Fibroblast of gingiva (primary cell): ENCODE measurements around the gene TSPAN5.
"Not testable (repeated sequence)": the region's sequence is repeated elsewhere in the genome, so short reads cannot be mapped to it uniquely, and the experiment has no call there.

Experiments used
- DNase-seq: peaks from one replicate; pipeline ENCODE4 v3.0.0-alpha.2; 2011; ENCODE audit warnings: low read depth

The TSPAN5 gene

GRCh38 chr4:98461121-98461865, 197.1 kb downstream of the TSPAN5 start:
- not testable (repeated sequence) for DNase-seq

- not testable (repeated sequence) for DNase-seq
Measured at GRCh38 chr4:98457422-98457821, 201.0 kb downstream of the TSPAN5 start.

GRCh38 chr4:98452091-98452490, 206.3 kb downstream of the TSPAN5 start:
- DNase-seq = no peak

- no peak for DNase-seq
Measured at GRCh38 chr4:98448908-98449307, 209.5 kb downstream of the TSPAN5 start.

GRCh38 chr4:98447648-98448047, 210.8 kb downstream of the TSPAN5 start:
- no peak for DNase-seq

GRCh38 chr4:98446499-98447375, 211.7 kb downstream of the TSPAN5 start:
- peak; percentile 59 for DNase-seq

- DNase-seq = no peak
Measured at GRCh38 chr4:98444371-98444770, 214.0 kb downstream of the TSPAN5 start.

GRCh38 chr4:98434816-98435215, 223.6 kb downstream of the TSPAN5 start:
- DNase-seq = no peak

- DNase-seq = no peak
Measured at GRCh38 chr4:98433691-98434090, 224.7 kb downstream of the TSPAN5 start.

- peak; percentile 43 for DNase-seq
Measured at GRCh38 chr4:98430708-98431403, 227.6 kb downstream of the TSPAN5 start.

GRCh38 chr4:98423009-98423408, 235.4 kb downstream of the TSPAN5 start:
- DNase-seq = no peak

GRCh38 chr4:98421111-98421510, 237.3 kb downstream of the TSPAN5 start:
- no peak for DNase-seq
